Body of pancreas (tissue), 4 donors: Measurements from ENCODE around the gene LRRC27.

Source experiments
- CTCF ChIP-seq, 7 experiments: fragments of 450-650 bp in 4 of 7; fragments of 200-600 bp in 3 of 7; sonication (generic) in 3 of 7; IDR thresholded peaks; one replicate each; pipeline ENCODE4 v1.5.1; 2016 to 2019; ENCODE audit warnings: antibody characterized with exemption in 7 of 7
- POLR2A ChIP-seq, 3 donors: fragments of 450-650 bp; IDR thresholded peaks; one replicate each; pipeline ENCODE4 v1.6.1; 2016; ENCODE audit warnings: antibody characterized with exemption in 3 of 3, mild to moderate bottlenecking in 2 of 3

- TF ChIP-seq CTCF (IDR thresholded peaks at IDR 0.05) (no peak), POLR2A (IDR thresholded peaks at IDR 0.05) (no peak)
These were observed 37.1 kb downstream of the LRRC27 start for GRCh38 chr10:132368881-132369635.
